Activated T-helper 1 cell treated with anti-CD3 and anti-CD28 coated beads, Interleukin-2, amount 50 U/mL, for 16 hours (primary cell): Measurements from ENCODE around the gene STX18.

ENCODE experiments used
- DNase-seq, 2 donors: peaks; one replicate each; pipeline ENCODE4 v3.0.0-alpha.2; 2020; ENCODE audit warnings: low read depth in 1 of 2, low spot score in 1 of 2

Gene STX18

DNA sequence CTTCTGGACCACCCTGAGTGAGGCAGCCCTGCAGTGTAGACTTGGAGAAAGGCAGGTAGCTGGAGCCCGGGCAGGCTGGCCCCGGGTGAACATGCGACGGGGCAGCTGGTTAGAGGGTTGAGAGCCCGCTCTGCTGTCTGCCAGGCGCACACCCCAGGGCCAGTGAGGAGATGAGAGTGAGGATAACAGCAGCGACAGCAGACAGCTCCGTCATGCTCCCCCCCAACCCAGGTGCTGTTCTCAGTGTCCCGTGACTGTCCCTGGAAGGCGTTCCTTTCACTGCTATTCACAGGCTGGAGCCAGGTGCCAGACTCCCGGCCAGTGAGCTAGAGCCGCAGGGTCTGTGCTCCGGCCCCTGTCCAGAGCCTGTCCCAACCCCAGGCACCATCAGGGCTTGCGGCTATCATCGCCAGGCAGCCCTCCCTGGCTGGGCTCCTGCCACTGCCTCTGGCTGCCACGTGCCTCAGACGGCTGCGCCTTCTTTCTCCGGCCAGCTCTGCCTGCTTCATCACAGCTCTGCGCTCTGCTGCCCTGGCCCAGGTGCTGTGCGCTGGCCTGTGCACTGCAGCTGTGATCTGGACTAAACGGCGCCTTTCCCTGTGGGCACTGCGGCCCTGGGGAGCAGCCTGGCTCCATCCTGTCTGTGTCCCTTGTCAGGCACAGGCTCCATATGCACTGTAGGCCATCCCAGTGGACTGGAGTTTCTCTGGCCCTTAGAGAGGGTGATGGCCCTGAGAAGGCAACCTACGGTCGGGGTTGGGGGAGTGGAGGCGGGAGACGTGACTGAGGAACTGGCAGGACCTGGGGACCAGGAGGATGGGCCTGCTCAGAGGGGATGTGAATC, 135.2 kb downstream of the STX18 start:
- no peak for DNase-seq

DNA sequence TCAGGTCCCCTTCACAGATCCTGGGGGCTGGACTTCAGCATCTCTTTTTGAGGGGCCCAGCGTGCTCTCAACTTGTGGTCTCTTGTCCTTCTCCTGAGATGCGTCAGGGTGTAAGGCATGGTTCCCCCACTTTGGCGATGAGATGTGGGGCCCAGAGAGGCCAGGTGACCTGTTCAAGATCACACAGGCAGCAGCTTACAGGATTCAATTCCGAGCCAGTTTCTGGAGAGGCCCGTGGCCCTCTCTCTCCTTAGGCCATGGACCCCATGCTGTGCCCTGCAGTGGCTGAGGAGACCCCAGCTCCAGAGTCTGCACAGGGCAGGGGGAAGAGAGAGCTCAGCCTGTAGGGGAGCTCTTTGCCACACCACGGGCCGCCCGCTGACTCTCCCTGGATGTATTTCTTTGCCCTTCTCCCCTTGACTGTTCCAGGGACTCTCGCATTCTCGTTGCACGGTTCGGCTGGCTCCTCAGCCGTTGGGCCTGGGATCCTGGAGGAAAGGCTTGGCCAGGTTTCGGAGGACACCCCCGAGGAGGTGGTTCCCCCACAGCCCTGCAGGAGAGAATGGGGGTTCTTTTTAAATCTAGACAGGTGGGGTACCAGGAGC, 136.4 kb downstream of the STX18 start:
- DNase-seq: no peak

DNA sequence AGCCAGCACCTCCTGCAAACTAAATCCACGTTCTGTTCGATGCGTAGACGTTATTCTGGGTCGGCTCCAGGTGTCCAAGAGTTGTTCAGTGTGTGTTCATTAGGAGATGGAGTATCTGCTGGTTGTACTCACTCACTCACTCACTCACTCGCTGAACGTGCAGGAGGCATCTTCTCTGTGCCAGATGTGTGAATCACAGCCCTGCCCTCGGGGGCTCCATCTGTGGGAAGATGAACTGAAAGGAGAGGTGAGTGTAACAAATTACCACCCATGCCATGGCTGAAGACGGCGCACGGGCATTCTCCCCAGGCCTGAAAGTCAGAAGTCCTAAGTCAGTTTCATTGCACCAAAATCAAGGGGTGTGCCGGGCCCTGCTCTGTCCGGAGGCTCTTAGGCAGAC, 138.9 kb downstream of the STX18 start:
- DNase-seq: no peak

DNA sequence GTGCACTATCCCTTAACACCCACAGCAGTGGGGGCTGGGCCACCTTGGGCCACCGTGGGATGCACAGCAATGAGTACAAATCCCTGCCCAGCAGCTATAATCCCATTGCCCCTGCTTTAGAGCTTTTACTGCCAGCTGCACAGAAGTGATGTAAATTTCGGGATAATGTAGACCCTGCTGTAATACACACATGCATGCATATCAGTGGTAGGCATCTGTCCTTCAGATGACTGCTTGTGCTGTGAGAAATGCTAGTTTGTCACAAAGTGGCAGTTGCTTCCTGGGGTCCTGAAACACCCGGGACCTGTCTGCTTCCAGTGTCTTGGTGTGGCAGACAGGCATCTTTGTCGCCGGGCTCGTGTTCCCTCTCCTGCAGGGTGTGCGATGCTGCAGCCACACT, 140.8 kb downstream of the STX18 start:
- no peak for DNase-seq

DNA sequence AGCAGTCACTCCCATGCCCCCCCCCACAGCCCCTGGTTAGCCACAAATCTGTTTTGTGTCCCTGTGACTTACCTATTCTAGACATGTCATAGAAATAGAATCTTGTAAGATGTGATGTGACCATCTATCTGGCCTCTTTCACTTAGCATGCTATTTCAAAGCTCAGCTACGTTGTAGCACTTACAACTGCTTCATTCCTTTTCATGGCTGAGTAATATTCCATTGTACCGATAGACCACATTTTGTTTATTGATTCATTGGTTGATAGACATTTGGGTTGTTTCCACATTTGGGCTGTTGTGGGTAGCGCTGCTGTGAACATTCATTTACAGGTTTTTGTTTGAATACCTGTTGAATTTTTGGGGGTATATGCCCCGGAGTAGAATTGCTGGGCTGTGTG, 143.4 kb downstream of the STX18 start:
- no peak for DNase-seq

DNA sequence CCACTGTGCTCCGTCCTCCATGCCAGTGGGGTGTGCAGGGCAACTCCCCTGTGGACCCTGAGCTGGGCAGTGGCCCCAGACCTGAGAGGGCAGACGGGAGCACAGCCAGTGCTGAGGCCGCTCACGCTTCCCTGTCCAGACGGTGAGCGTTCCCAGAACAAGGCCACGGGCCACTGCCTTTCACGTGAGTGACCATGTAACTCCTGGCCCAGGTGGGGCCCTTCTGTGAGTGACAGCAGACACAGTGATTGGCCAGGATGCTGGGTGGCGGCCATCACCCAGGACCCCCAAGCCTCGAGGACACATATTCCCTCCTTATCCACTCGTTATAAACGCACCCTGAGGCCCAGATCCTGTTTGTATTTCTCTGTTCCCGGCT, 144.4 kb downstream of the STX18 start:
- DNase-seq: no peak

DNA sequence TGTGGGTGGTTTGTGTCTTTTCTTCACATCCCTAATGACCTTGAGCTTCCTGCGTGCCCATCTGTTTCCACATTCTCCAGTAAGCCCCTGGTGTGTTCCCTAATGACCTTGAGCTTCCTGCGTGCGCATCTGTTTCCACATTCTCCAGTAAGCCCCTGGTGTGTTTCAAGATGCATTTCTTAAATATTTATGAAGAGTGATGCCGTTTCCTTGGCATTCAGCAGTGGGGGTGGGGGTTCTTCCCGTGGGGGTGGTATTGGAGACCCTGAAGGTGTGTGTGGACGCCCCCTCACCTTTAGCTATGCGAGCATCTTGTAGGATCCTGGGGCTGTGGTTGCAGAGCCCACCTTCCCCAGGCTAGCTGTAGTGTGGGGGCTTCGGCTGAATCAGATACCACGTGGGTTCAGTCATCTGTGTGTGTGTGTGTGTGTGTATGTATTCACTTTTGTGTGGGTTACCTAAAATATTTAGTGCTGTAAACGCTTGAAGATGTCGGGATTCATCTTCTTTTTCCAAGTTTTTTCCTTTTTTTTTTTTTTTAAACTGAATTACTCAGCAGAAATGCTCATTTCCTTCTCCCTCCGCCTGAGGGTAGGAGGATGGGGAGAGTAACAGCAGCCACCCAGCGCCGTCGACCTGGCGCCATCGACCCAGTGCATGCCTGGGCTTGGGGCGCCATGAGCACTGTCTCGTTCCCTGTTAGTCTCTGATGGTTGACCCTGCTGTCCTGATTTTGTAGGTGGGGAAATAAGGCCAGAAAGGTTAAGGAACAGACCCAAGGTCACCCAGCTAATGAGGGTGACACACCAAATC, 145.0 kb downstream of the STX18 start:
- no peak for DNase-seq

DNA sequence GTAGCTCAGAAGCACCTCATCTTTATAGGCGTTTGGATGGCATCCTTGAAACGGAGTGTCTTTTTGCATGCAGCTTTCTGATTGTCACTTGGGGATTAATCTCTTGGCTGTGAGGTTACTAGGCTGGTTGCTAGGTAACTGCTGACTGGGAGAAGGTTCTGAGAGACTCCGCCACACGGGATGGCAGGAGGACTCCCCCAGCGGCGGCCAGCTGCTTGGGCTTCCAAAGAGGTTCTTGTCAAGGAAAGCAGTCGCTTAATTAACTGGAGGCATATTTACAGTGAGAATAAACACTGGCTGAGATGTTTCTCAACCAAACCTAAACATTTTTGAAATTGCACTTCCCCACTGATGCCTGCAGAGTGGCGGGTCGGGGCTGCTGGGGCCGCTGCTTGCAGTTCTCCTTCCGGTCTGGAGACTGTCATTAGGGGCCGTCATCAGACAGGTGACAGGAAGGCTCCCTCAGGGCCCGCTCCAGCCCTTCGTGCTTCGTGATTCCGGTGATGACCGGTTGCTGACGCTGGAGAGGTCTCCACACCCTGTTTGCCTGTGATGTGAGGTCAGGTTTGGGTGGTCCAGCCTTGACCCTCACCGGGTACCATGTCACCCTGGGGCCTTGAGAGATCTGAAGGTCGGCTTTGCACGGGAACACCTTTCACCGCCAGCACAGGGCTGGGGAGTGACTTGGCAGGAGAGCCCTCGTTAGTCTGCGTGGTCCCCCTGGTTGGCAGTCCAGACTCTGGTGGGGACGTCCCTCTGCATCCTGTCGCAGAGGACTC, 145.8 kb downstream of the STX18 start:
- no peak for DNase-seq

DNA sequence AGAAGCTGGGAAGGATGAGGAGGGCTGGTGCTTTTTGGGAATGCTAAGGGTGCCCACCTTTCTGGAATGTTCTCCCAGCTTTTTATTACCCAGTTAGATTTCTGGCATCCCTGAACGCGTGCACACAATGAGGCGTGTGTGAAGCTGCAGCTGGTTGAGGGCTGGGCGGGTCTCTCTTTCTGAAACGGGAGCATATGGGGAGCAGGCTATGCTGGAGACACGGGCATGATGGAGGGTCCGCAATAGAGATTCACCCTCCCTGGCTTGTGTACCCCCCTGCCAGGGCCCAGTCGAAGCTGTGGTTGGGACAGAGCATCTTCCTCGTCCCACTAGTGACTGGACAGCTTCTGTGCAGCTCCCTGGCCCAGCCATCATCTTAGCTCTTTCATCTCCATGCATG, 146.5 kb downstream of the STX18 start:
- no peak for DNase-seq

DNA sequence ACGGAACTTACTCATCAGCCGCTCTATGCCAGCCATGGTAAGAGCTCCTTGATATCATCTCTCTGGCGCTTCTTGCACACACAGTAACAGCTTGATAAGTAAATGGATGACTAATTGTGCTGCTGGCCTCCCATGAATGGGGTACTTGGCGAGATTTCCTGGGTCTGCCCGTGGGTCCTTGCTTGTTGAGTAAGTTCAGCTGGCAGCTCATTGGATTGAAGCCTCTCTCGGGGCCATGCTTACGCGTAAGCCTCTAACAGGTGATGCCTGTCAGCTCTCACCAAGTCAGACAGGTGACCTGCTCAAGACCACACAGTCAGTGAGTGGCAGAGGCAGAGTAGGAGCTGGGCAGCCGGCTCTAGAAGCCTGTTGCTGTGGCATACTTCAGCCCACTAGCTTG, 147.2 kb downstream of the STX18 start:
- no peak for DNase-seq

DNA sequence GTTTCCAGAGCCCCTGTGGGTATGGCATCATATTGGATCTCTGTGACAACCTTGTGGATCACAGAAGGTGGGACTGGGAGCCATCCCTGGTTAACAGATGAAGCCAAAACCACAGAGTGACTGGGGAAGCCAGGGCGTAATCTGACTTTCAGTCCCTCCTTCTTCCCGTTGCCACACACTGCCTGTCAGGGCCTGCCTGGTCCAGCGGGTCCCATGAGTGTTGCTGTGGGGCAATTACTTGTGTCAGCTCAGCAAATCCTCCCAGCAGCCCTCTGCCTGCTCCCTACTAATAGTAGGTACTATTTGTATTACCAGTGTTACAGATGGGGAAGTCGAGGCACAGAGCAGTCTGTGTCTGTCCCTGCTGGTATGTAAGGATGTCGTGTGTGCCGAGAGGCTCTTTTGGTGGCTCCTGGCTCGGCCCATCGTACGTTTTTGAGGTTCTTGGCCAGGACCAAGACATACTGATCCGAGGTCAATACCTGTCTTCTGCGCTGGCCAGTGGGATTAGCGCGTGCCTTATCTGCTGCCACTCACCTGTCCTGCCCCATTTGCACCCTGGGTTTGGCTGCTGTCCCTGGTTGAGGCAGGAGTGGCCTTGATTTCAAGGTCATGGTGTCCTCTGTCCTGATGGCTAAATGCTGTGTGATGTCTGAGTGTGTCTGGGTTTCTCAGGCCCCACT, 149.2 kb downstream of the STX18 start:
- no peak for DNase-seq

DNA sequence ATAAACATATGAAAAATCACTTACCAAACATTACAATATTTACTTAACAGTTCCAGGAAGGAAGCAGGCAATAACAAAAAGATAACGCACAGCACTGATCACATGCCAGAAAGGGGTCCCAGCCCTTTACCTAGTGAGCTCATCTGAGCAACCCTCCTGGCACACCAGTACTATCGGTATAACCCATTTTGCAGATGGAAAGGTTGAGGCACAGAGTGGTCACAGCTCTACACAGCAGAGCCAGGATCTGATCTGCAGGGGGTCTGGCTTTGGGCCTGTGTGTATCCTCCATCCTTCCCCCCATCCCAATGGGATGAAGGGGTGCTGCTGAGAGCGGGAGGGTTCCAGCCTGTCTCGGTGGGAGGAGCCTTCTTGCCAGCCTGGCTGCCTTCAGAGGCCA, 150.0 kb downstream of the STX18 start:
- DNase-seq: no peak

DNA sequence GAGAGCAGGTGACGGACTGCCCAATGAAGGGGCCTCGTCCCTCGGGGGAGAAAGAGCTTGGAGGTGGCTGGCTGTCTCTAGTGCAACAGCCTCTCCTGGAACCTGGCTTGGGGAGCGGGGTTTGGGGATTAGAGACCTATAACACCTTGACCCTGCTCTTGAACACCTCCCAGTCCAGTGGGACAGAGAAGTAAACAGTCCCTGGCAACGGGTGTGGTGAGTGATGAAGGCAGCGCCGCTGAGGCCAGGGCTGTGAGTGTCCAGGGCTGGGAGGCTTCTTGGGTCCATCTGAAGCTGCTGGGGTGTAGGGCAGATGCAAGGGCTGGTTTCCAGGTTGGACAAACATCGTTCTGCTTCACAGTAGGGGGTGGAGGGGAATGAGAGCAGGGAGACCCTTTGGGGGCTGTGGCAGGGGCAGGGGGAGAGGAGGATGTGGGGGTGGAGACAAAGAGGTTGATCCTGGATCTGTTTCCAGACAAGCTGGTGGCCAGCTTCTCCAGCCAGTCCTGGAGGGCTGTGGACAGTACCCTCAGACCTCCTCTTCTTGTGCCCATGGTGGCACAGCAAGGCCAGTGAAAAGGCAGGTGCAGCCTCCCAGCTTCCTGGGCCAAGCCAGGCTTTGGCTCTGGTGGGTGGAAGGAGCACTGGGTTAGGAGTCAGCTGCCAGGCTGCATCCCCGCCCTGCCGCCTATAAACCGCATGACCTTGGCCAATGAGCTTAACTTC, 151.2 kb downstream of the STX18 start:
- no peak for DNase-seq

DNA sequence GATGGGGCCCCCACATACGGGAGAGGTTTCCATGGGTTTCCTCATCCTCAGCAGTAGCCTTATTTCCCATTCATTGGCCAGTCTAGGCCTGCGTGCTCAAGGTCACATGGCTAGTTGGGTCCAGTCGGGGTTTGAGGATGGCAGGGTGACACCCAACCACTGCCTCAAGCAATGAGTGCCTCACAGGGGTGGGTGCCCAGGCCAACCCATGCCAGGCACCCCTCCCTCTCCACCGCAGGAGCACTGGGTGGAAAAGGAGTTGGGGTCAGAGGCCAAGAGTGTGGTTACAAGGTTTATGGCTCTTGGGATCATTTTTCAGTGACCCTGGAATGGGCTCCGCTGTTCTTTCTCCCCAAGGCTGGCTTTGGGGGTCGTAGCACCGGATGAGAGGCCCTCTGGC, 151.8 kb downstream of the STX18 start:
- no peak for DNase-seq

DNA sequence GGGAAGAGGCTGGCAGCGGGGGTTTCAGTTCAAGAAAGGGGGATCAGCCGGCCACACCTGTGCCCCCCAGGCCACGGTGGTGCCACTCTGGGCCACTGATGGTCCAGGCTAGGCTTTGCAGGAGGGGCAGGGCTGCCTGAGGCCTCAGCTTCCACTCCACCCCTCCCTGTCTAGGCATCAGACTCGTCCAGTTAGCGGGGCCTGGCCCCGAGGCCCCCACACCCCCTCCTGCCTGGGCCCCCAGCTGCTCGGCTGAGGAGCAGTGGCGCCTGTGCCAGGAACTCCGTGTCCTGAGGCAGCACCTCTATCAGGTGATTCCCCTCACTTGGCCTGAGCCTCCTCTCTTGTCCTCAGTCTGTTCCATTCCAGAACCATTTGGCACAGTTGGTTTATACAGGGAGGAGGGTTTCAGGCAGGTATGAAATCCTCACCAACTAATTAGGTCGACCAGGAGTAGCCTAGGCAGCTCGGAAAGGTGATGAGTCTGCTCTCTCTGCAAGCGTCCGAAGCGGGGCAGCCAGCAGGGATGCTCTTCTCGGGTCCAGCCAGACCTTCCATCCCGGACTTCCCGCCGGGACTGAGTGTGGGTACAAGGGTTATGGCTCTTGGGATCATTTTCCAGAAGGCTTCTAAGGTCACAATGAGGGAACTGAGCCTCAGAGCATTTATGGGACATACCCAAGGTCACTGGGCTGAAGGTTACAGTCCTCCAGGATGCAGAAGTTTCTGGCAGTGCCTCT, 152.8 kb downstream of the STX18 start:
- DNase-seq: no peak

DNA sequence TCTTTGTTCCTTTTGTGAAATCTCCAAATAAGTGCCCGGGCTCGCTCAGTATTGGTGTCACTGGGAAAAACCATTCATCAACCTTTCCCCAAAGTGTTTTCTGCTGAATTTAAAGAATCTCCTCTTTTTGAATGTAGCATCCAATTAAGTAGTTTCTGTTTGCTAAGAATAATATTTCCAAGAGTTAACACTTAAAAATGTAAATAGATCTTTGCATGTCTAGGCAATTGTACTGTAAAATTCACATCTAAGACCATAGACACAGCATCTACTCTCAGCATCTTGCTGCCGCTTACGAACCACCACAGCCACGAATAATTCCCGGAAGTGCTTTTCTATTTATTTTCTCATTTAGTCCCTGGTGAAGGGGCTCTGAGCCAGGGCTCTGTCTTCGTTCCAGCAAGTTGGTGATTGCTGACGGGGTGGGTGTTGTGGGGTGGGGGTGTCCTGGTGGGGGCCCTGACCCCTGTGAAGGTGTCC, 153.5 kb downstream of the STX18 start:
- DNase-seq: no peak

DNA sequence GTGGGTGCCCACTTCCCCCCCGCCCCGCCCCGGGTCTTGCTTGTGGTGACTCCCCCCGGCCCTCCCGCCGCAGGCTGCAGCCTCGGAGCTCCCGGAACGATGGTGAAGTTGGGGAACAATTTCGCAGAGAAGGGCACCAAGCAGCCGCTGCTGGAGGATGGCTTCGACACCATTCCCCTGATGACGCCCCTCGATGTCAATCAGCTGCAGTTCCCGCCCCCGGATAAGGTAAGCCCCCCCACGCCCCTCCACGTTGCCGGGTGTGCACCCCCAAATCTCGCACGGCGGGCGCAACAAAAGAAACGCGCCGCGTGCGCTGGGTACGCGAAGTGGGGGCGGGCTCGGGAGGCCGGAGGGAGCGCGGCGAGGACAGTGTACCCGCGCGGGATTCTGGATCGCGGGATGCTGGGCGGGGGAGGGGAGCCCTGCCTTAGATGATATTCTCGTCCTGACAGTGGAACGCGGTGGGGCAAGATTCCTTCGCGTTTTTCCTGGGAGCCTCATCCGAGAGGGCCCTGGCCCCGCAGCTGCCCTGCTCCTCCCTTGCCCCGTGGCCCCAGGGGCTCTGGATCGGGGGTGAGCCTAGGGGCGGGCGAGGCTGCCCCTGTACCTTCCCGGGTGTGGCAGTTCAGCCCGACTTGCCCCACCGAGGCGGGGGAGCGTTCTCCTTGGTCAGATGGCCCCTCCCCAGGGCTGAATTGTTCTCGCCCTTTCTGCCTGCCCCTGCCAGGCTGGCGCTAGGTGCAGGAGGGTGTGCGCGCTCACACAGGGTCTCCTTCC, 154.1 kb downstream of the STX18 start:
- no peak for DNase-seq

DNA sequence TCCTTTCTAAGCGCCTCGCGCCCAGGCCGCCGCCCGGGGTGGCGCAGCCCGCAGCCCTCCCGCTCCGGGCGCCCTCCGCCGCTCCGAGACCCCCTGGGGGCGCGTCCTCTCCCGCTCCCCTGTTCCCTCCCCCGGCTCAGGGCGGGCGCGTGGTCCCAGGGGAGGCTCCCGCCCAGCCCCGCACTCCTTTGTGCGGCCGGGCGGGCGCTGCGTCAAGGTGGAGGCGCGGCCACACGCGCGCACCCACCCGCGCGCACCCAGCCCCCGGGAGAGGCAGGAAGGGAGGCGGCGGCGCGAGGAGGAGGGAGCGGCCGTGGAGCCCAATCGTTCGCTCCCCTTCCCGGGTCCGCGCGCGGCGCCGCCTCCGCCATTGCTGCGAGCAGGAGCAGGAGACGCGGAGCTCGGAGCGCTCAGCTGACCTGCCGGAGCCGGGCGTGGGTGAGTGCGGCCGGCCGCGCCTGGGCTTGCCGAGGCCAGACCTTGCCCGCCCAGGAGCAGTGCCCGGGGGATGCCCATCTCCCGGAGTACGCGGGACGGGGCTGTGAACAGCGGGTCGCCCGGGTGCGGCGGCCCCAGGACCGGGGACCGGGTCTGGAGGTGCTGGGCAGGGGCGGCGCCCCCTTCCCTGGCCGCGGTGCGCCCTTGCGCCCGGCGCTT, 155.0 kb downstream of the STX18 start, which contains the start of gene NSG1:
NSG1 (plus strand) TSS at position 367 of the 657 bp plus-strand sequence. CDS start 528 bp downstream, outside the sequence.
- DNase-seq: peak in 1 of 2 donors; percentile 20
